HG03575 (cell line): ENCODE data around the gene TAS2R60.
"Not testable (repeated sequence)": the region's sequence is repeated elsewhere in the genome, so short reads cannot be mapped to it uniquely, and the experiment has no call there.

Experiments used
- ATAC-seq: cut with Tn5 transposase; IDR thresholded peaks from one replicate; pipeline ENCODE4 v1.9.1; 2021; ENCODE audit not compliant: unreplicated experiment, insufficient number of reproducible peaks, low FRiP score; ENCODE audit errors: extremely low read depth

The TAS2R60 gene

DNA sequence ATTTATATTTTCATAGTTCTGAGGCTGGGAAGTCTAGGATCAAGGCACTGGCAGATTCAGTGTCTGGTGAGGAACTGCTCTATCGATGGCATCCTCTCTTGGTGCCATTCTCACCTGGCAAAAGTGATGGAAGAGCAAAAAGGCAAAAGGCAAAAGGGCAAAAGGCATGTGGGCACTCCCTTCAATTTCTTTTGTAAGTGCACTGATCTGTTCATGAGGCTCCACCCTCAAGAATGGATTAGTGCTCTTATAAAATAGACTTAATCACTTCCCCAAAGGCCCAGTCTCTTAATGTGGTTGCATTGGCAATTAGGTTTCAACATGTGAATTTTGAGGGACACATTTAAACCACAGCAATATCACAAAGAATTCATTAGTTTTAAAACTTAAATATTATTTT is 16.1 kb downstream of the TAS2R60 start:
- no peak for ATAC-seq

- no peak for ATAC-seq
Measured at GRCh38 chr7:143460271-143460979, 17.2 kb downstream of the TAS2R60 start.

DNA sequence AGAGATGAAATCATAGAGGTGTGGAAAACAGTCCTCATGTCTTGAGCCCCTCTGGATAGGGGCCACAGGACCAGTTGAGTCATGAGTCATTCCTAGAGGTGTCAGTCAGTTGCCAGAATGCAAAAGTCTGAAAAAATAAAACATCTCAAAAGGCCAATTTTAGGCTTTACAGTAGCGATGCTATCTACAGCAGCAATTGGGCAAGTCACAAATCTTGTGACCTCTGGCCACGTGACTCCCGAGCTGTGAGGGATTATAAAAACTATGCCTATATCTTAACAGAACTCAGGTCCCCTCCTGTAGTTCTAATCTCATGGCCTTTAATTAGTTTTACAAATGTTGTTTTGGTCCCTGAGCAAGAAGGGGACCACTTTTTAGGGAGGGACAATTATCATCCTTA is 18.8 kb downstream of the TAS2R60 start:
- no peak for ATAC-seq

- no peak for ATAC-seq
Measured at GRCh38 chr7:143463556-143463955, 20.3 kb downstream of the TAS2R60 start.

DNA sequence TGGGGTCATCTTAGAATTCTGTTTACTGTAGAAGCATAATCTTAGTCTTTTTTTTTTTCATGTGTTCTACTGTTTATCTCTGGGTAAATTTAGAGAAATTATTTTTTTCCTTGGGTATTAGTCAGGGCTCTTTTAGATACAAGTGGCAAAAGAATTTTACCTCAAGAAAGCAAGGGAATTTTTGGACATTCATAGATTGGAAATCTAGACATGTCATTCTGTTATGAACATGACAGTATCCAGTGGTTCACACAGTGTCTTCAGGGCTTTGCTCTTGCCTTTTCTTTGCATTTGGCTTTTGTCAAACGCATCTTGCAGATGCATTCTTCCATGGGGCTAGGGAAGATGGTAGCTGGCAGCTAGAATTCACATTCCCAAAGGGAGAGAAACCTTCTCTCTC is 20.7 kb downstream of the TAS2R60 start:
- no peak for ATAC-seq

DNA sequence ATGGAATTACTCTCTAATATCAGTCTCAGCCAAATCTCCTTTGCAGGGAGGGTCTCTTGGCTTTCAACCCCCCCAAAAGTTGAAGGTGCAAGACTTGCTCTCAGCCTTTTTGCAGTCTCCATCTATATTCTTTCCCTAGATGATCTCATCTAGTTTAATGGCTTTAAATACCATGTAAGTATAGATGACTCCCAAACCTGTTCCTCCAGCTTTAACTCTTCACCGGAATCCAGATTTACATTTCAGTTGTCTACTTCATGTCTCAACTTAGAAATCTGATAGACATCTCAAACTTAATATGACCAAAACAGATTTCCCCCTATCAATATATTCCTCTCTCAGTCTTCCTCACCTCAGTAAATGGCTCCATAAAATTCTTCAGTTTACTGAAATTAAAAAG is 24.5 kb downstream of the TAS2R60 start:
- no peak for ATAC-seq

DNA sequence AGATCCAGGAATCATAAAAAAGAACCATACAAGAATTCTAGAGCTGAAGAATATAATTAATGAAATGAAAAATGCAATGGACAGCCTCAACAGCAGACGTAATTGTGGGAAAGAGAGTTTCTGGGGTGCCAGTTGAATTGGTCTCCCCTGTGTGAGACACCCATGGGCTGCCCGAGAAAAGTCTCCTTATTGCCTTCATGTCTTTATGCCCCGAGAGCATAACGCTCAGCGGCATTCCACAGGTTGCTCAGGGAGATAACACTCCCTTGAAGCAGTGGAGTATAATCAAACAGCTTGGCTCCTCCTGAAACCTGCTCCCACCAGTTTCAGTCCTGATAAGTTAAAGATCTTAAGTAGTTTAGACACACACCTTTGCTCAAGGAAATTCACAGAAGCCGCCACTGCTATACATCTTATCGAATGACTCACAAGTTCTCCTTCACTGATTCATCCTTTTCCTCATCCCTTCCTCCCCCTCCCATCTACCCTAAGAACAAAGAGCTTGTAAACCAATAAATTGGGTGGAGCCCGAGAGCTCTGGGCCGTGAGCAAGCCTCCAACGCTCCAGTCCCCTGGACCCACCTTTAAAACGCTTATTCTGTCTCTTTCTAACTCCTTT is 28.9 kb downstream of the TAS2R60 start:
- not testable (repeated sequence) for ATAC-seq

GRCh38 chr7:143477501-143478150 is 34.4 kb downstream of the TAS2R60 start, which contains the start of gene TAS2R41:
TAS2R41 (plus strand) TSS chr7:143477873; CDS start chr7:143477873, 0 bp downstream.
- no peak for ATAC-seq

DNA sequence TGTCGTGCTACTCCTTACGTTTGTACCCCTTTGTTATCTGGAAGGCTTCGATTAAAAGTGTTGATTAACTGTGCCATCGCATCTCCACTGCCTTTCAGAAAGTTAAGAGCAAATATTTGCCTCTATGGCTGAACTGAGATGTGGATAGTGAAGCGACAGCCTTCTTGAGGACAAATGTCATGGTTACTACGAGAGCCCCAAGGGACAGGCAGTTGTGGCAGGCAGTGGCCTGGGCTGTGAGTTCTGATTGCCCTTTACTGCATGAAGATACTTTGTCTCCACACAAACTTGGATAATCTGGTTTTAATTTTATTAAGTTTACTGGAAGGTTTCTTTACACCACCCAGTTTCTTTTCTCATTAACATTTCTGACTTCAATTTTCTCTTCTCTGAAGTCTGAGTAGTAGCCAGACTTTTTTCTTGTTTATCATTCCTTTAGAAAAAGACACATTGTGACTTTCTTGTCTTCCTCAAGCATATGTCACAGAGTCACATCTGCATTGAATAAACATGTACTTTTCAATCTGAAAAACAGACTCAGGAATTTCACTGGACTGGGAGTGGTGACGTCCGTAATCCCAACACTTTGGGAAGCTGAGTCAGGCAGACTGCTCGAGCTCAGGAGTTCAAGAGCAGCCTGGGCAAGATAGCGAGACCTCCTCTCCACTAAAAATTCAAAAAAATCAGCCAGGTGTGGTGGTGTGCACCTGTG is 36.0 kb downstream of the TAS2R60 start:
- no peak for ATAC-seq

DNA sequence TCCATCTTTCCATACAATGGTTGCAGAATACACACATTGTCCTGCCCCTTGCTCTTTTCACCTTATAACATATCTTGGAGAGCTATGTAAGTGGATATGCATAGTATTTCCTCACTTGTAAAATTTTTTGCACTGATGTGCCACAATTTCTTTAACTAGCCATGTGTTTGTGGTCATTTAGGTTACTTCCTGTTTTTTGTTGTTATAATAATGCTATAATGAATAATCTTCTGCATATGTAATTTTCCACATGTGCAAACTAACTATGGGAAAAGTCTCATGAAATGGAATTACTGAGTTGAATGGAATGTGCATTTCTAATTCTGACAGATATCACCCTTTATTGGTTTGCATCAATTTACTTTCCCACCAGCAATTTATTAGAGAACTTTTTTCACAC is 37.2 kb downstream of the TAS2R60 start:
- ATAC-seq, result no peak

DNA sequence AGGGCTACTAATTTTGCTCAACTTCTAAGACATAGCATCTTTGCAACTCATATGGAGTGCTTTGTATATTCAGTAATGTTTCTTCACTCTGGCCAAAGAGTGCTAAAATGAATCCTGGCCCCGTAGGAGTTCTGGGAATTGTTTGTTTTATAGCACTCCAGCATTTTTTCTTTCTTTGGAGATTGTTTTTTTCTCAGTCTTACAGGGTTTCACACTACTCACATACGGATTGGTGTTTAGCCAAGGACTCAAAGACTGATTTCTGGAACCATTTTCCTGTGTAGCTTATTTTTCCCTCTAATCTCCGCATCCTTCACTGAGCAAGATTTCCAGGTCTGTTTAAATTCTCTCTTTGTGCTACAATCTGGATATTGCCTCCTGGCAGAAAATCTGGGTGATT is 40.9 kb downstream of the TAS2R60 start:
- ATAC-seq, result no peak

GRCh38 chr7:143485094-143485493 is 41.8 kb downstream of the TAS2R60 start:
- ATAC-seq, result no peak

GRCh38 chr7:143485500-143485899 is 42.2 kb downstream of the TAS2R60 start:
- no peak for ATAC-seq

GRCh38 chr7:143486266-143486665 is 43.0 kb downstream of the TAS2R60 start:
- not testable (repeated sequence) for ATAC-seq

GRCh38 chr7:143487061-143487460 is 43.8 kb downstream of the TAS2R60 start:
- ATAC-seq, result no peak

- ATAC-seq, result no peak
Measured at GRCh38 chr7:143487566-143487965, 44.3 kb downstream of the TAS2R60 start.

DNA sequence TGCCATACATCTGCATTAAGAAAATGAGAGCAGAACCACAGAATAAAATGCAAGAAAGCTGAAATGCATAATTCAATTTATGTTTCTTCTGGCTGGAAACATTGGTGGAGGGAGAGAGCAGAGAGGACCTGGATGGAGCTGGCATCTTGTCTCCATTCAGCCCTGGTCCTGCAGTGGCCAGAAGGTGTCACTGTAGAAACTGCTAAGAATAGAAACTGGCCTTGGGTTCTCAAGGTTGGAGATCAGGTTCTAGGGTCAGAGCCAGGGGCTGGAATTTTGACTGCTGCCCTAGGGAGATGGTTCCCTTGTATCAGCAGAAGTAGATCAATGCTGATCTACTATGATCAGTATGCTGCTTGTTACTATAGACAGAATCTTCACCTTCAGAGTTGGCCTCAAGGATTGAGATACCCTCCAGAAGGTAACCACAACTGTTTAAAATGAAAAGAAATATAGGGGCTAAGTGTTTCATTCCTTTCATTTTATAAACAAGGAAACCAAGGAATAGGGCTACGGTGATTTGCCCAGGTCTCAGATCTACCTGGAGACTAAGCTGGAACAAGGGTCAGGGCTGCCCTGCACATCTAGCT is 47.6 kb downstream of the TAS2R60 start:
- ATAC-seq, result no peak

DNA sequence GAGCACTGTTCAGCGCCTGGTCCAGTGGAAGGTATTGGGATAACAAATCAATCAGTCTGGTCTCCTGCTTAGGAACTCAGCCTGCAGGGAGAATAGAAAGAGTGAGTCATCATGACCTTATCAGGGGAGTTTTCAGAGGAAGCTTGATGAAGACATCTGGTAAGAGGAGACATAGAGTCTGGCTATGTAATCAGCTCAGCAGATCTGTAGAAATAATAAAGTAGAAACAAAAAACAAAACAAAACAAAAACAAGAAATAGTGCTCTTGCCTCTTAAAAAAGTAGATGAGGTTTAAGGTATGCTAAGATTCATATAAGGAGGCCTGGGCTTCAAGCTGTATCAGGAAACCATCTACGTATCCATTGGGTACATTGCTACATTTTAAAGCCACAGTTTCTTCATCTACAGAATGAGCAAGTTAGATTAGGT is 48.8 kb downstream of the TAS2R60 start:
- no peak for ATAC-seq
